NOMO-1 treated with dmso at 0.1 percent for 144 hours (cell line): ENCODE measurements around the gene TBC1D1.

Source experiments
- DNase-seq: peaks from one replicate; lab custom pipeline; 2025; ENCODE audit not compliant: unreplicated experiment; lab: John Stamatoyannopoulos, UW

TBC1D1 gene

GRCh38 chr4:38044060-38044459 lies 153.2 kb downstream of the TBC1D1 start:
- DNase-seq: no peak

- no peak for DNase-seq
These were observed 154.6 kb downstream of the TBC1D1 start for GRCh38 chr4:38045289-38045988.

GRCh38 chr4:38046727-38047489 lies 156.0 kb downstream of the TBC1D1 start:
- no peak for DNase-seq

GRCh38 chr4:38049545-38050170 lies 158.8 kb downstream of the TBC1D1 start:
- no peak for DNase-seq

- DNase-seq: no peak
These were observed 159.9 kb downstream of the TBC1D1 start for GRCh38 chr4:38050560-38051350.

GRCh38 chr4:38055566-38055965 lies 164.7 kb downstream of the TBC1D1 start:
- no peak for DNase-seq

GRCh38 chr4:38056011-38056685 lies 165.3 kb downstream of the TBC1D1 start:
- no peak for DNase-seq

GRCh38 chr4:38058151-38058550 lies 167.3 kb downstream of the TBC1D1 start:
- no peak for DNase-seq

GRCh38 chr4:38060829-38061431 lies 170.0 kb downstream of the TBC1D1 start:
- DNase-seq: no peak

GRCh38 chr4:38062088-38062775 lies 171.3 kb downstream of the TBC1D1 start:
- DNase-seq: peak; percentile 15

- DNase-seq: no peak
These were observed 171.9 kb downstream of the TBC1D1 start for GRCh38 chr4:38062776-38063097.

- no peak for DNase-seq
These were observed 174.3 kb downstream of the TBC1D1 start for GRCh38 chr4:38065176-38065575.

- no peak for DNase-seq
These were observed 175.0 kb downstream of the TBC1D1 start for GRCh38 chr4:38065900-38066299.

- no peak for DNase-seq
These were observed 176.6 kb downstream of the TBC1D1 start for GRCh38 chr4:38067499-38067898.

- DNase-seq: no peak
These were observed 177.2 kb downstream of the TBC1D1 start for GRCh38 chr4:38068107-38068506.

- DNase-seq: no peak
These were observed 178.4 kb downstream of the TBC1D1 start for GRCh38 chr4:38069271-38069760.

GRCh38 chr4:38071801-38072431 lies 181.0 kb downstream of the TBC1D1 start:
- DNase-seq: peak; percentile 86

- DNase-seq: no peak
These were observed 181.7 kb downstream of the TBC1D1 start for GRCh38 chr4:38072578-38072977.

GRCh38 chr4:38073596-38074234 lies 182.8 kb downstream of the TBC1D1 start:
- no peak for DNase-seq
